SK-N-SH (cell line): ENCODE data around the gene RB1. TPM values are rescaled to one million over a fixed set of nuclear protein-coding genes. Genes with fewer than 3 reads are reported as not detected.

ENCODE experiments used
- CTCF ChIA-PET: fragments of 300-600, 350-600 bp; formaldehyde crosslinking; extraction: SDS; loops from one replicate; lab custom pipeline; 2021; lab: Yijun Ruan, JAX
- POLR2A ChIA-PET: fragments of 350-600 bp; sonication (Branson Sonifier 250); formaldehyde crosslinking; extraction: SDS; loops from one replicate; lab custom pipeline; 2020; ENCODE audit warnings: antibody characterized with exemption, inconsistent platforms; lab: Yijun Ruan, JAX
- DNase-seq: peaks from one replicate; pipeline ENCODE4 v3.0.0; 2012
- H2AFZ ChIP-seq: fragments of 200-600 bp; sonication (generic); 2 replicates; pipeline ENCODE4 v1.8.1; 2016; ENCODE audit warnings: antibody characterized with exemption, mild to moderate bottlenecking, low read depth
- H3F3A ChIP-seq: fragments of 200-600 bp; sonication (generic); replicated peaks from 2 replicates; pipeline ENCODE3; 2016; ENCODE audit warnings: antibody characterized with exemption, mild to moderate bottlenecking; ENCODE audit not compliant: insufficient read depth
- H3K27ac ChIP-seq, 2 experiments: fragments of 200-500 bp in 1 of 2; fragments of 200-600 bp in 1 of 2; sonication (Bioruptor generic) in 1 of 2; sonication (generic), shearing (Covaris generic) in 1 of 2; 2 replicates each; pipeline versions ENCODE4 v1.5.1 to v1.6.1; 2014 to 2016; ENCODE audit warnings: low read depth in 2 of 2, inconsistent platforms in 1 of 2, low read length in 1 of 2, mild to moderate bottlenecking in 1 of 2, mixed read lengths in 1 of 2
- H3K27me3 ChIP-seq: fragments of 200-600 bp; sonication (generic), shearing (Covaris generic); 2 replicates; pipeline ENCODE4 v1.6.1; 2016; ENCODE audit warnings: mixed run types; ENCODE audit not compliant: insufficient read depth
- H3K36me3 ChIP-seq, 2 experiments: fragments of 200-500 bp in 1 of 2; fragments of 200-600 bp in 1 of 2; sonication (Bioruptor generic) in 1 of 2; sonication (generic) in 1 of 2; replicated peaks in 1 of 2; 2 replicates each; pipeline versions ENCODE3 to v1.5.1; 2014 to 2016; ENCODE audit warnings: low read length in 1 of 2, mild to moderate bottlenecking in 1 of 2; ENCODE audit not compliant: insufficient read depth in 2 of 2, control insufficient read depth in 1 of 2
- H3K4me1 ChIP-seq, 2 experiments: fragments of 200-500 bp in 1 of 2; fragments of 200-600 bp in 1 of 2; sonication (Bioruptor generic) in 1 of 2; sonication (generic), shearing (Covaris generic) in 1 of 2; 2 replicates each; pipeline versions ENCODE4 v1.5.1 to v1.6.1; 2014 to 2016; ENCODE audit warnings: low read depth in 1 of 2, low read length in 1 of 2, mixed run types in 1 of 2; ENCODE audit not compliant: insufficient read depth in 2 of 2, control insufficient read depth in 1 of 2
- H3K4me2 ChIP-seq: fragments of 200-600 bp; sonication (generic), shearing (Covaris generic); 2 replicates; pipeline ENCODE4 v1.6.1; 2017; ENCODE audit warnings: mixed run types
- H3K4me3 ChIP-seq, 2 experiments: fragments of 200-500 bp in 1 of 2; fragments of 200-600 bp in 1 of 2; sonication (Bioruptor generic) in 1 of 2; sonication (generic), shearing (Covaris generic) in 1 of 2; 2 replicates each; pipeline versions ENCODE4 v1.5.1 to v1.8.1; 2014 to 2016; ENCODE audit warnings: low read depth in 2 of 2, inconsistent platforms in 1 of 2, low read length in 1 of 2, mild to moderate bottlenecking in 1 of 2, mixed read lengths in 1 of 2, moderate library complexity in 1 of 2
- H3K79me2 ChIP-seq: fragments of 200-600 bp; sonication (generic); 2 replicates; pipeline ENCODE4 v1.8.1; 2017; ENCODE audit warnings: mild to moderate bottlenecking; ENCODE audit not compliant: insufficient read depth
- H3K9ac ChIP-seq: fragments of 200-600 bp; sonication (generic); 2 replicates; pipeline ENCODE4 v1.6.1; 2017; ENCODE audit warnings: mixed run types
- H3K9me2 ChIP-seq: fragments of 200-600 bp; sonication (generic); 2 replicates; pipeline ENCODE4 v1.6.1; 2017; ENCODE audit warnings: mixed run types
- H3K9me3 ChIP-seq: fragments of 200-600 bp; sonication (generic); 2 replicates; pipeline ENCODE4 v1.6.1; 2017; ENCODE audit warnings: mixed run types, mild to moderate bottlenecking, moderate library complexity
- H4K20me1 ChIP-seq: fragments of 200-600 bp; sonication (generic); 2 replicates; pipeline ENCODE4 v1.6.1; 2017; ENCODE audit warnings: mild to moderate bottlenecking, mixed run types; ENCODE audit not compliant: insufficient read depth
- CTCF ChIP-seq: fragments of 200-600 bp; sonication (generic); IDR thresholded peaks from 2 replicates; pipeline ENCODE4 v1.6.1; 2017; ENCODE audit warnings: antibody characterized with exemption, mild to moderate bottlenecking, moderate library complexity
- FOSL2 ChIP-seq: IDR thresholded peaks from 2 replicates; pipeline ENCODE4 v1.4.0; 2012; ENCODE audit warnings: low read depth, mild to moderate bottlenecking, moderate library complexity, borderline replicate concordance
- FOXJ3 ChIP-seq: sonication (generic); formaldehyde crosslinking; IDR thresholded peaks from 2 replicates; pipeline ENCODE4 v1.5.1; 2020; ENCODE audit warnings: mild to moderate bottlenecking, missing genetic modification reagents
- GATA2 ChIP-seq: sonication (generic); formaldehyde crosslinking; IDR thresholded peaks from 2 replicates; pipeline ENCODE4 v1.5.0; 2020; ENCODE audit warnings: mild to moderate bottlenecking, missing genetic modification reagents
- RAD21 ChIP-seq: IDR thresholded peaks from 2 replicates; pipeline ENCODE4 v1.6.1; 2012; ENCODE audit warnings: mild to moderate bottlenecking, low read length
- RFX5 ChIP-seq: IDR thresholded peaks from 2 replicates; pipeline ENCODE4 v1.6.1; 2012; ENCODE audit warnings: mild to moderate bottlenecking, improper control_type of control experiment, low read length
- SIN3A ChIP-seq: IDR thresholded peaks from 2 replicates; pipeline ENCODE4 v1.6.1; 2012; ENCODE audit warnings: low read depth, mild to moderate bottlenecking, low read length, moderate library complexity, borderline replicate concordance
- USF1 ChIP-seq: IDR thresholded peaks from 2 replicates; pipeline ENCODE4 v1.4.0; 2012; ENCODE audit warnings: low read depth, borderline replicate concordance
- YY1 ChIP-seq: IDR thresholded peaks from 2 replicates; pipeline ENCODE4 v1.4.0; 2012; ENCODE audit warnings: low read depth, mild to moderate bottlenecking
- WGBS: methylation state at CpG from one replicate; pipeline ENCODE4 v1.1.6; 2017; ENCODE audit warnings: low lambda C conversion rate; 5-methylcytosine and 5-hydroxymethylcytosine counted together
- polyA plus RNA-seq, 3 experiments: library from polyadenylated mRNA; depleted of rRNA; stranded (reverse); fragments of >200 nt; gene quantifications; 2 replicates each; pipeline ENCODE4 v1.2.3, GENCODE V29; 2012
- TF ChIP-seq, protein P1 (sequence below): IDR thresholded peaks from 2 replicates; pipeline ENCODE4 v1.4.0; 2012; ENCODE audit warnings: low read depth, borderline replicate concordance
- TF ChIP-seq, protein P2 (sequence below): IDR thresholded peaks from 2 replicates; pipeline ENCODE4; 2012
- TF ChIP-seq, protein P3 (sequence below): fragments of 150-350 bp; IDR thresholded peaks from 2 replicates; pipeline ENCODE4 v1.6.1; 2016; ENCODE audit warnings: mild to moderate bottlenecking, low read depth, low read length
- TF ChIP-seq, protein P4 (sequence below): IDR thresholded peaks from 2 replicates; pipeline ENCODE4 v1.4.0; 2012; ENCODE audit warnings: low read depth

Gene RB1
- polyA plus RNA-seq, 1 of the 3 experiments (the other 2 are of a cell fraction), result 11.5 TPM

GRCh38 chr13:48356750-48357149, 53.2 kb downstream of the RB1 start:
- POLR2A ChIA-PET, result no interaction called here
- Histone ChIP-seq H3K36me3 (peaks cover 19 to 58% of the 10 kb centered on the region in 2 experiments), H3K4me2 (no peak overlapping the region), H3K27ac (no peak overlapping the region), H3K9me3 (peaks cover 12% of the 10 kb centered on the region), H2AFZ (no peak overlapping the region), H3K9me2 (peaks cover 5% of the 10 kb centered on the region; the same call in 1 of the 2 replicates), H3F3A (peaks cover 8% of the 10 kb centered on the region), H3K9ac (no peak overlapping the region), H4K20me1 (no peaks in the 10 kb centered on the region), H3K4me3 (no peak overlapping the region), H3K79me2 (no peaks in the 10 kb centered on the region), H3K4me1 (no peaks in the 10 kb centered on the region), H3K27me3 (no peaks in the 10 kb centered on the region)
- CTCF ChIA-PET, result interaction anchor here (1.9 kb wide), 1 partner anchor 12 kb away, joined by 5 read pairs; no protein-coding TSS in a partner anchor
- no peak for DNase-seq
- WGBS, result 63% methylated on average over 3 of the region's 3 CpGs
- TF ChIP-seq, protein P1, sequence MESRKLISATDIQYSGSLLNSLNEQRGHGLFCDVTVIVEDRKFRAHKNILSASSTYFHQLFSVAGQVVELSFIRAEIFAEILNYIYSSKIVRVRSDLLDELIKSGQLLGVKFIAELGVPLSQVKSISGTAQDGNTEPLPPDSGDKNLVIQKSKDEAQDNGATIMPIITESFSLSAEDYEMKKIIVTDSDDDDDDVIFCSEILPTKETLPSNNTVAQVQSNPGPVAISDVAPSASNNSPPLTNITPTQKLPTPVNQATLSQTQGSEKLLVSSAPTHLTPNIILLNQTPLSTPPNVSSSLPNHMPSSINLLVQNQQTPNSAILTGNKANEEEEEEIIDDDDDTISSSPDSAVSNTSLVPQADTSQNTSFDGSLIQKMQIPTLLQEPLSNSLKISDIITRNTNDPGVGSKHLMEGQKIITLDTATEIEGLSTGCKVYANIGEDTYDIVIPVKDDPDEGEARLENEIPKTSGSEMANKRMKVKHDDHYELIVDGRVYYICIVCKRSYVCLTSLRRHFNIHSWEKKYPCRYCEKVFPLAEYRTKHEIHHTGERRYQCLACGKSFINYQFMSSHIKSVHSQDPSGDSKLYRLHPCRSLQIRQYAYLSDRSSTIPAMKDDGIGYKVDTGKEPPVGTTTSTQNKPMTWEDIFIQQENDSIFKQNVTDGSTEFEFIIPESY, result no peak
- TF ChIP-seq RAD21, result no peak

DNA sequence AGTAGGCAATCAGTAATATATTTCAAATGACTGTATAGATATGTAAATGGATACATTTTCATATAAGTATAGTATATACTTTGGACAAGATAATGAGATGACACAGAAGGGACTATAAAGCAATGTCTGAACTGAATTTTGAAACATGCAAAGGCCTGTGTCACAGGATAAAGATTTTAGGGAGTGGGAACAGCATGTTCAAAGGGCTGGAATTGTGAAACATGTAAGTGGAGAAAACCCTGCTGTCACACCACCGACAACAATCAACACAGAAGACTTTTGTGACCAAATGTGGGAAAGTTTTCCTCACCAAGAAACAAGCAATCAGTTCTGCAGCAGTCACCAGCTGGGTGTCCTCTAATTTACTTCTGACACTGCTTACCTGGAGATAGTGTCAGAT, 66.4 kb downstream of the RB1 start:
- H3K4me2 ChIP-seq, result no peak overlapping the region
- no peak overlapping the region for H3K4me3 ChIP-seq
- no peak overlapping the region for H3K27ac ChIP-seq
- H2AFZ ChIP-seq, result no peak overlapping the region
- H3F3A ChIP-seq, result no peaks in the 10 kb centered on the region
- no peaks in the 10 kb centered on the region for H3K79me2 ChIP-seq
- H3K9me3 ChIP-seq, result no peaks in the 10 kb centered on the region
- no peak overlapping the region for H3K9ac ChIP-seq
- TF ChIP-seq SIN3A (no peak), USF1 (no peak), RFX5 (no peak), CTCF (no peak), GATA2 (no peak), FOXJ3 (CRISPR knock-in tag) (no peak), FOSL2 (no peak), YY1 (no peak)
- TF ChIP-seq, protein P2, sequence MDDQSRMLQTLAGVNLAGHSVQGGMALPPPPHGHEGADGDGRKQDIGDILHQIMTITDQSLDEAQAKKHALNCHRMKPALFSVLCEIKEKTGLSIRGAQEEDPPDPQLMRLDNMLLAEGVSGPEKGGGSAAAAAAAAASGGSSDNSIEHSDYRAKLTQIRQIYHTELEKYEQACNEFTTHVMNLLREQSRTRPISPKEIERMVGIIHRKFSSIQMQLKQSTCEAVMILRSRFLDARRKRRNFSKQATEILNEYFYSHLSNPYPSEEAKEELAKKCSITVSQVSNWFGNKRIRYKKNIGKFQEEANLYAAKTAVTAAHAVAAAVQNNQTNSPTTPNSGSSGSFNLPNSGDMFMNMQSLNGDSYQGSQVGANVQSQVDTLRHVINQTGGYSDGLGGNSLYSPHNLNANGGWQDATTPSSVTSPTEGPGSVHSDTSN, result no peak
- TF ChIP-seq, protein P3, sequence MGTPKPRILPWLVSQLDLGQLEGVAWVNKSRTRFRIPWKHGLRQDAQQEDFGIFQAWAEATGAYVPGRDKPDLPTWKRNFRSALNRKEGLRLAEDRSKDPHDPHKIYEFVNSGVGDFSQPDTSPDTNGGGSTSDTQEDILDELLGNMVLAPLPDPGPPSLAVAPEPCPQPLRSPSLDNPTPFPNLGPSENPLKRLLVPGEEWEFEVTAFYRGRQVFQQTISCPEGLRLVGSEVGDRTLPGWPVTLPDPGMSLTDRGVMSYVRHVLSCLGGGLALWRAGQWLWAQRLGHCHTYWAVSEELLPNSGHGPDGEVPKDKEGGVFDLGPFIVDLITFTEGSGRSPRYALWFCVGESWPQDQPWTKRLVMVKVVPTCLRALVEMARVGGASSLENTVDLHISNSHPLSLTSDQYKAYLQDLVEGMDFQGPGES, result no peak
- TF ChIP-seq, protein P4, sequence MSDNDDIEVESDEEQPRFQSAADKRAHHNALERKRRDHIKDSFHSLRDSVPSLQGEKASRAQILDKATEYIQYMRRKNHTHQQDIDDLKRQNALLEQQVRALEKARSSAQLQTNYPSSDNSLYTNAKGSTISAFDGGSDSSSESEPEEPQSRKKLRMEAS, result no peak
- peaks cover 40 to 54% of the 10 kb centered on the region in 2 experiments for H3K36me3 ChIP-seq
- CTCF ChIA-PET, result no interaction called here
- POLR2A ChIA-PET, result no interaction called here
- no peaks in the 10 kb centered on the region for H3K4me1 ChIP-seq
- WGBS, result 100% methylated on average over 1 of the region's 1 CpG
- no peaks in the 10 kb centered on the region for H4K20me1 ChIP-seq
- no peaks in the 10 kb centered on the region; the same call in 1 of the 2 replicates for H3K9me2 ChIP-seq
- no peaks in the 10 kb centered on the region for H3K27me3 ChIP-seq
- DNase-seq, result no peak
